ENCODE results near the gene TMTC2. TPM values are rescaled to one million over a fixed set of nuclear protein-coding genes. Genes with fewer than 3 reads are reported as not detected.

The TMTC2 gene
- total RNA-seq, 1 donor from 2014 or later, result 25.5 TPM

GRCh38 chr12:83083616-83084015, 396.9 kb downstream of the TMTC2 start:
- Histone ChIP-seq H3K4me2 (no peak overlapping the region), H3K9me3 (ENCODE audit: low read depth) (no peaks in the 10 kb centered on the region), H3F3A (ENCODE audit: low read depth) (no peaks in the 10 kb centered on the region), H2AFZ (replicated peaks) (no peak overlapping the region), H3K4me1 (peaks cover 10% of the 10 kb centered on the region), H3K79me2 (ENCODE audit: low read depth) (no peaks in the 10 kb centered on the region), H3K36me3 (no peaks in the 10 kb centered on the region), H3K27ac (no peak overlapping the region), H4K20me1 (ENCODE audit: low read depth) (no peaks in the 10 kb centered on the region), H3K27me3 (no peaks in the 10 kb centered on the region), H3K9ac (no peak overlapping the region), H3K4me3 (no peak overlapping the region)
- no peaks in the 10 kb centered on the region for H3K27me3 Mint-ChIP-seq (ENCODE audit: insufficient read depth, low read depth)
- H3K4me1 Mint-ChIP-seq, result no peaks in the 10 kb centered on the region
- DNase-seq (ENCODE audit: low spot score), result no peak
- no peak overlapping the region for H3K4me3 Mint-ChIP-seq
- H3K36me3 Mint-ChIP-seq, result peaks cover 19% of the 10 kb centered on the region
- H3K27ac Mint-ChIP-seq, result no peak overlapping the region
- H3K9me3 Mint-ChIP-seq, result peaks cover 9% of the 10 kb centered on the region
- TF ChIP-seq EZH2 (IDR thresholded peaks at IDR 0.05), result no peak
- no peak for TF ChIP-seq EZH2phosphoT487 (IDR thresholded peaks at IDR 0.05)
- TF ChIP-seq CTCF (IDR thresholded peaks at IDR 0.05), result no peak

- H3K9me3 Mint-ChIP-seq, result peaks cover 9% of the 10 kb centered on the region
- no peak overlapping the region for H3K9ac ChIP-seq
- H3K4me3 Mint-ChIP-seq, result no peak overlapping the region
- H3K27me3 ChIP-seq, result no peaks in the 10 kb centered on the region
- H3K4me1 ChIP-seq, result peaks cover 10% of the 10 kb centered on the region
- H3F3A ChIP-seq (ENCODE audit: low read depth), result no peaks in the 10 kb centered on the region
- TF ChIP-seq EZH2 (IDR thresholded peaks at IDR 0.05), result no peak
- TF ChIP-seq EZH2phosphoT487 (IDR thresholded peaks at IDR 0.05), result no peak
- TF ChIP-seq CTCF (IDR thresholded peaks at IDR 0.05), result no peak
- no peaks in the 10 kb centered on the region for H3K27me3 Mint-ChIP-seq (ENCODE audit: insufficient read depth, low read depth)
- no peaks in the 10 kb centered on the region for H4K20me1 ChIP-seq (ENCODE audit: low read depth)
- DNase-seq (ENCODE audit: low spot score), result no peak
- H3K9me3 ChIP-seq (ENCODE audit: low read depth), result no peaks in the 10 kb centered on the region
- H3K27ac ChIP-seq, result no peak overlapping the region
- no peak overlapping the region for H3K4me3 ChIP-seq
- H3K36me3 ChIP-seq, result no peaks in the 10 kb centered on the region
- peaks cover 19% of the 10 kb centered on the region for H3K36me3 Mint-ChIP-seq
- no peak overlapping the region for H2AFZ ChIP-seq (replicated peaks)
- no peaks in the 10 kb centered on the region for H3K79me2 ChIP-seq (ENCODE audit: low read depth)
- no peak overlapping the region for H3K27ac Mint-ChIP-seq
- no peaks in the 10 kb centered on the region for H3K4me1 Mint-ChIP-seq
- no peak overlapping the region for H3K4me2 ChIP-seq
Observed at GRCh38 chr12:83084516-83085234, 398.0 kb downstream of the TMTC2 start.

GRCh38 chr12:83086023-83086422, 399.3 kb downstream of the TMTC2 start:
- no peak for TF ChIP-seq EZH2phosphoT487 (IDR thresholded peaks at IDR 0.05)
- TF ChIP-seq CTCF (IDR thresholded peaks at IDR 0.05), result no peak
- no peak for TF ChIP-seq EZH2 (IDR thresholded peaks at IDR 0.05)
- peaks cover 21% of the 10 kb centered on the region for H3K4me1 ChIP-seq
- peaks cover 10% of the 10 kb centered on the region for H3K4me1 Mint-ChIP-seq

More at GRCh38 chr12:83086023-83086422, 399.3 kb downstream of the TMTC2 start:
- H3K36me3 Mint-ChIP-seq, result peaks cover 19% of the 10 kb centered on the region
- H3K36me3 ChIP-seq, result no peaks in the 10 kb centered on the region
- no peak for DNase-seq (ENCODE audit: low spot score)
- H3K4me3 ChIP-seq, result no peak overlapping the region
- peaks cover 9% of the 10 kb centered on the region for H3K9me3 Mint-ChIP-seq
- H3K9me3 ChIP-seq (ENCODE audit: low read depth), result no peaks in the 10 kb centered on the region
- no peak overlapping the region for H3K27ac Mint-ChIP-seq
- H3K4me2 ChIP-seq, result no peak overlapping the region
- no peak overlapping the region for H3K4me3 Mint-ChIP-seq
- H3K27ac ChIP-seq, result no peak overlapping the region
- H2AFZ ChIP-seq (replicated peaks), result no peak overlapping the region
- H3F3A ChIP-seq (ENCODE audit: low read depth), result no peaks in the 10 kb centered on the region
- no peaks in the 10 kb centered on the region for H3K27me3 ChIP-seq
- H3K9ac ChIP-seq, result no peak overlapping the region
- H3K79me2 ChIP-seq (ENCODE audit: low read depth), result no peaks in the 10 kb centered on the region
- H4K20me1 ChIP-seq (ENCODE audit: low read depth), result no peaks in the 10 kb centered on the region
- H3K27me3 Mint-ChIP-seq (ENCODE audit: insufficient read depth, low read depth), result no peaks in the 10 kb centered on the region
